GM18907 (cell line): Measurements from ENCODE around the gene PSMA3.
A peak's percentile ranks its signal among the peaks of the same experiment; 100 is the strongest.

Experiments used
- ATAC-seq: cut with Tn5 transposase; IDR thresholded peaks from one replicate; pipeline ENCODE4 v1.9.1; 2021; ENCODE audit warnings: mild to moderate bottlenecking, moderate library complexity; ENCODE audit not compliant: unreplicated experiment

The PSMA3 gene

GRCh38 chr14:58298477-58299400, 54.1 kb downstream of the PSMA3 start, which contains the start of gene ARID4A:
ARID4A (plus strand) TSS chr14:58298555; CDS start chr14:58299855, 1,300 bp downstream.
- peak; percentile 15 for ATAC-seq

- peak; percentile 0 for ATAC-seq
Measured at GRCh38 chr14:58299401-58300330, 55.0 kb downstream of the PSMA3 start.

GRCh38 chr14:58301416-58301815, 56.8 kb downstream of the PSMA3 start:
- ATAC-seq: no peak

GRCh38 chr14:58305730-58306129, 61.1 kb downstream of the PSMA3 start:
- ATAC-seq: no peak

GRCh38 chr14:58307597-58308316, 63.1 kb downstream of the PSMA3 start:
- ATAC-seq: no peak

- ATAC-seq: no peak
Measured at GRCh38 chr14:58309086-58309485, 64.4 kb downstream of the PSMA3 start.

- ATAC-seq: no peak
Measured at GRCh38 chr14:58313699-58314098, 69.1 kb downstream of the PSMA3 start.

GRCh38 chr14:58315606-58316005, 71.0 kb downstream of the PSMA3 start:
- no peak for ATAC-seq
